GM13976 (cell line): ENCODE measurements around the gene CARD10.

Experiments
- DNase-seq: peaks from one replicate; pipeline ENCODE4 v3.0.0; 2012; ENCODE audit warnings: low spot score
- CTCF ChIP-seq: IDR thresholded peaks from 2 replicates; pipeline ENCODE4 v1.5.1; 2012; ENCODE audit warnings: borderline replicate concordance, mild to moderate bottlenecking; ENCODE audit not compliant: insufficient read depth; ENCODE audit errors: extremely low read depth, missing control alignments, control extremely low read depth
- in situ Hi-C: fragments of 300-500 bp; cut with MboI; formaldehyde crosslinking; loops from one replicate; pipeline ENCODE4 v1.12.0; 2022; ENCODE audit warnings: low sequenced_read_pairs, mixed read lengths, inconsistent platforms; ENCODE audit not compliant: unreplicated experiment

CARD10 gene

GRCh38 chr22:37525073-37525745 lies 6.0 kb upstream of the CARD10 start:
- no peak for TF ChIP-seq CTCF
- in situ Hi-C loops: no loop called here
- no peak for DNase-seq

- in situ Hi-C loops: no loop called here
- DNase-seq: no peak
- TF ChIP-seq CTCF: no peak
These were observed 3.3 kb upstream of the CARD10 start for GRCh38 chr22:37522482-37522881.

- in situ Hi-C loops: no loop called here
These were observed 2.1 kb upstream of the CARD10 start for GRCh38 chr22:37521236-37521739.

GRCh38 chr22:37520776-37521191 lies 1.6 kb upstream of the CARD10 start:
- no peak for TF ChIP-seq CTCF
- no peak for DNase-seq
- in situ Hi-C loops: no loop called here

More at GRCh38 chr22:37521236-37521739, 2.1 kb upstream of the CARD10 start:
- no peak for TF ChIP-seq CTCF
- no peak for DNase-seq

GRCh38 chr22:37518509-37519267 lies 527 bp downstream of the CARD10 start:
- DNase-seq: no peak
- in situ Hi-C loops: no loop called here

More at GRCh38 chr22:37518509-37519267, 527 bp downstream of the CARD10 start:
- TF ChIP-seq CTCF: no peak
